GM12801 (cell line): ENCODE measurements around the gene TLE6.

Source experiments
- TF ChIP-seq, protein P1 (sequence below): IDR thresholded peaks from one replicate; pipeline ENCODE4 v1.5.1; 2011; ENCODE audit warnings: control low read depth; ENCODE audit not compliant: insufficient read length; ENCODE audit errors: extremely low read depth

TLE6 gene

DNA sequence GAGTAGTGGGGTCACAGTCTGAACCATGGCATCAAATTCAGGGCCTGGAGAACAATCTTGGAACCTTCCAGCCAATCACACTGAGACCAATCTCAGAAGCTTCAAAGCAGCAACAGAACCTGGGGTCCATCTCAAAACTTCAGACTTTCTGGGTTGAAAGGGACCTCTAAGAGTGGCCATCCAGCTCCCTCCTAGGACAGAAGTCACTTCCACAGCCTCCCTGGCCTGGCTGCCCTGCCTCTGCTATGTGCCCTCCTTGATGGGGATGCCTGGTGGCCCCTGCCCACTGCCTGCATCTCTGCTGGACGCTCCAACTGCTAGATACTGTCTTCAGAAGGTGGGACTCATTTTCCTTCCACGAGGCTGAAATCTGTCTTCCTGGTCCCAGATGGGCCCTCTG, 49.9 kb downstream of the TLE6 start:
- TF ChIP-seq, protein P1, sequence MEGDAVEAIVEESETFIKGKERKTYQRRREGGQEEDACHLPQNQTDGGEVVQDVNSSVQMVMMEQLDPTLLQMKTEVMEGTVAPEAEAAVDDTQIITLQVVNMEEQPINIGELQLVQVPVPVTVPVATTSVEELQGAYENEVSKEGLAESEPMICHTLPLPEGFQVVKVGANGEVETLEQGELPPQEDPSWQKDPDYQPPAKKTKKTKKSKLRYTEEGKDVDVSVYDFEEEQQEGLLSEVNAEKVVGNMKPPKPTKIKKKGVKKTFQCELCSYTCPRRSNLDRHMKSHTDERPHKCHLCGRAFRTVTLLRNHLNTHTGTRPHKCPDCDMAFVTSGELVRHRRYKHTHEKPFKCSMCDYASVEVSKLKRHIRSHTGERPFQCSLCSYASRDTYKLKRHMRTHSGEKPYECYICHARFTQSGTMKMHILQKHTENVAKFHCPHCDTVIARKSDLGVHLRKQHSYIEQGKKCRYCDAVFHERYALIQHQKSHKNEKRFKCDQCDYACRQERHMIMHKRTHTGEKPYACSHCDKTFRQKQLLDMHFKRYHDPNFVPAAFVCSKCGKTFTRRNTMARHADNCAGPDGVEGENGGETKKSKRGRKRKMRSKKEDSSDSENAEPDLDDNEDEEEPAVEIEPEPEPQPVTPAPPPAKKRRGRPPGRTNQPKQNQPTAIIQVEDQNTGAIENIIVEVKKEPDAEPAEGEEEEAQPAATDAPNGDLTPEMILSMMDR: no peak

DNA sequence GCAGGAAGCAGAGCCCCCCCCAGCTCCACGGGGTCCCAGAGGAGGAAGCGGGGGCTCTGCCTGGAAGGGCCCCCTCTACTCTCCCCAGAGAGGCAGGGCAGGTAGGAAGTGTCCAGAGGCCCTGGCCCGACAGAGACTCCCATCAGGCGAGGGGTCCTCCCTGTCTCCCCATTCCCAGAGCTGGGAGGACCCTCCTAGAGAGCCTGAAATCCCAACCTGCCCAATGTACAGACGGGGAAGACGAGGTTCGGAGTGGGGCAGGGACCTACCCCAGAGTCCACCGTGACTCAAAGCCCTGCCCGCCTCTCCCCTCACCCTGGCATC, 50.6 kb downstream of the TLE6 start:
- TF ChIP-seq, protein P1: no peak

DNA sequence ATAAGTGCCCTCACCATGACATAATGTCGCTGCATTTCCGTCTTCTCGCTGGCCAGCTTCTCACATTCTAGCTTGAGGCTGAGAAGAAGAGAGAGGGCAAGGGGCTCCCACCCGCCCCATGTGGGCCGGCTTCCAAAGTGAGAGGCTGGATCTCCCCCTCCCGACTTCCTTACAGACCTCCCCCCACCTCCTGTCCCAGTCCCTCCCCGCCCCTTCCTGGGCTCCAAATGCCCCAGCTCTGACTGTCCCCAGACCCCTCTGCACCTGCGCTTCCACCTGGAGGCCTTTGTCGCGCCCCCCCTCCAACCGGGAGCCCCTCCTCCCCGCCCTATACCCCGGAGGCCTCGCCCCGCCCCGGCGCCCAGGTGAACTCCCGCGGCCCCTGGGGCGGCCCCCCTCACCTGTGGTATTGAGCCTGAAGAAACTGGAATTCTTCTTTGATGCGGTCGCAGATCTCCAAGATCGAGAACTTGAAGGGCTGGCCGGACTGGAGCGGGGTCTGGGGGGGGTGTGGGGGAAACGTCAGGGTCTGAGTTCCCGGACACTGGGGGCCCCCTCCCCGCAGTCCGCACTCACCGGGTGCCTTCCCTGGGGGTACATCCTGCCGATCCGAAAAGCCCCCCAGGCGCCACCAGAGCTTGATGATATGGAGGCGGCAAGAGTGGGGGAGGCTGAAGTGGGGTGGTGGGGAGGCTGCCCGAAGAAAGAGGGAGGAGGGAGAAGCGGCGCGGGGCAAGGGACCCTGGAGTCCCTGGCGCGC, 51.1 kb downstream of the TLE6 start:
- TF ChIP-seq, protein P1: no peak

DNA sequence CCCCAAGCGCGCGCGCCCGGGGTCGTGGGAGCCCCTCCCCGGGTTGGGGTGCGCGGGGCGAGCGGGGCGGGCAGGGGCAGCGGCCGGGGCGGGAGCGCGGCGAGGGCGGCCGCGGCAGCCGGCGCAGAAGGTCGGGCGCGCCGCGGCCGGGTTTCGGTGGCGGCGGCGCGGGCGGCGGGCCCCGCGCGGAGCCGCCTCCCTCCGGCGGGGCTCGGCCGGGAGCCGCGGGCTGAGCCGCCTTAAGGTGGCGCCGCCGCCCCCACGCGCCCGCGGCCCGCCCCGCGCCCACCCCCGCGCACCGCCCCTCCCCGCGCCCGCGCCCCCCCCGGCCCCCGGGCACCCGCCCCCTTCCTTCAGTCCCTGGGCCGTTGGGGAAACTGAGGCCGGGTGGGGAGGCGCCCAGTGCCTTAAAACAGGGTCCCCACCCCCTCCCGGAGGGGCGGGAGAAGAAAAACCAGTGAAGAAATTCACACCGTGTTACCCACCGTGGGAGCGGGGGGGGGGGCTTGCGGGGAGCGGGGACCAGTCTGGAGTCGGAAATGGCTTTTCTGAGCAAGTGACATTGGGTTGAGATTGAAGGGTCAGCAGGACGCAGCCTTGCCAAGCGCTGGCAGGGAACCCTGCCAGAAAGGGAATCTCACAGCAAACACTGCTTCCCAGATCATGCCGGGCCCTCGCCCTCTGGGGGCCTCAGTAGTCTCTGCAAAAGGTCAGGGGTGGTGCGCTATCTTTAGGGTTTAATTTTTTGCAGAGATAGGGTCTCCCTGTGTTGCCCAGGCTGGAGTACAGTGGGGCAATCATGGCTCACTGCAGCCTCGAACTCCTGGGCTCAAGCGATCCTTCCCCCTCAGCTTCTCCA, 51.9 kb downstream of the TLE6 start, which contains the start of gene TLE2:
Gene TLE2, minus strand, starts transcription at position 216 of the 859 bp plus-strand sequence. CDS start 376 bp downstream, outside the sequence.
- TF ChIP-seq, protein P1: no peak

DNA sequence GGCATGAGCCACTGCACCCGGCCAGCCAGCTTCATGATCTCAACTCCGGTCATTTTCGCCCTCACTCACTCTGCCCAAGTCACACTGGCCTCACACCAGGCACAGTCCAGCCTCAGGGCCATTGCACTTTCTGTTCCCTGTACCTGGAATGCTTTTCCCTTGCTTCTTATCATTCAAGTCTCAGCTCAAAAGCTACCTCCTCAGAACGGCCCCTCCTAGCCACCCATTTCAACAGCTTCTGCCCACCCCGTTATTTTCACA, 54.2 kb downstream of the TLE6 start:
- TF ChIP-seq, protein P1: no peak

DNA sequence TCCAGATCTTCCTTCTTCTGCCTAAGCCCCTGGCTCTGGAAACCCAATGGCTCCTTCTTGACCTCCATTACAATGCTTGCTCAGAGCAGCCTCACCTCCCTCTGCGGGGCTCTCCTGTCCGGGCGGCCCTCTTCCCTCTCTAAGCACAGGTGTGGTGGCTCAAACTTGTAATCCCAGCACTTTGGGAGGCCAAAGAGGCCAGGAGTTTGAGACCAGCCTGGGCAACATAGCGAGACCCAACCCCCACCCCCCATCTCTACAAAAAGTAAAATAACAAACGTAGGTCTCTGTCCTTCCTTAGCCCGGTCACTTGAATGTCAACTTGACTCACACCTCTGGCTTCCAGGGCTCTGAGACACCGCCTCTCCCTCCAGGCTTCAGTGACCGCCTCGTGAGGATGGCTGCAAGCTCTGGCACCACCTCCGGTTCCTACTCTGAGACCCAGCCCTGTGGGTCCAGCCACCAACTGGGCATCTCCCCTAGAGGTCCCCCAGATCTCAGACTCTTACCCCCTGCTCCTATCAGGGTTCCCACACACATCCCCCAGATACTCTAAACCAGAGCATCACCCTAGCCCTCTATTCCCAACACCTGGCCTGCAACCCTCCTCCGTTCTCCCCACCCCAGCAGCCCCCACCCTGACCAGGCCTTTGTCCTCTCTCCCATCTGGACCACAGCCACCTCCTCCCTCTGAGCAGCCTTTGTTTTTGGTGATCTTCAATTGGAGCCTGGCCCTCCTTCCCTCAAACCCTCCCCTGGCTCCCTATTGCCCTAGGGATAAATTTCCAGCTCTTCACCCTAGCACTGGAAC, 56.4 kb downstream of the TLE6 start:
- TF ChIP-seq, protein P1: no peak

DNA sequence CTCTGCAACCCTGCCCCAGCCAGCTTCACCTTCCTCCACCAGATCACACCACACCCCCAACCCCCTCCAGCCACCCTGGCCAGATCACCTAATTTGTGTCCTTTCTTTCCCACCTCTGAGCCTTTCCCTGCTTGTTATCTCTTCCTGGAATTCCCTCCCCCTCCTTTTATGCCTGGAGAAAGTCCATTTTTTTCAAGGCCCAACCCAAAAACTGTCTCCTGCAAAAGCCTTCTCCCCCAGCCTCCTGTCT, 57.0 kb downstream of the TLE6 start:
- TF ChIP-seq, protein P1: no peak
